HepG2 (cell line): Measurements from ENCODE around the gene TMEM219. TPM values are rescaled to one million over a fixed set of nuclear protein-coding genes. Genes with fewer than 3 reads are reported as not detected.

ENCODE experiments used
- ATAD3A ChIP-seq: sonication (generic); formaldehyde crosslinking; IDR thresholded peaks from 2 replicates; pipeline ENCODE4 v1.4.0; 2020; ENCODE audit warnings: missing genetic modification reagents
- CTCF ChIP-seq: sonication (generic); formaldehyde crosslinking; IDR thresholded peaks from 2 replicates; pipeline ENCODE4 v1.5.0; 2020; ENCODE audit warnings: mild to moderate bottlenecking, missing genetic modification reagents, moderate library complexity
- FIP1L1 ChIP-seq: fragments of 200-400 bp; formaldehyde crosslinking; IDR thresholded peaks from 2 replicates; pipeline ENCODE4 v1.6.1; 2018; ENCODE audit warnings: low read depth, mild to moderate bottlenecking, low read length, moderate library complexity, borderline replicate concordance; ENCODE audit not compliant: insufficient read depth
- GABPA ChIP-seq, 2 experiments: IDR thresholded peaks; 2 replicates each; pipeline ENCODE4 v1.6.1; 2011 to 2016; ENCODE audit warnings: low read depth in 2 of 2, low read length in 1 of 2, missing biosample characterization in 1 of 2, missing genetic modification characterization in 1 of 2
- GMEB1 ChIP-seq: sonication (generic); formaldehyde crosslinking; IDR thresholded peaks from 2 replicates; pipeline ENCODE4 v1.5.1; 2020; ENCODE audit warnings: missing genetic modification reagents, mild to moderate bottlenecking, borderline replicate concordance
- KMT2B ChIP-seq: IDR thresholded peaks from 2 replicates; pipeline ENCODE4 v1.6.1; 2016; ENCODE audit warnings: missing genetic modification reagents, missing compliant biosample characterization
- NFKBIZ ChIP-seq: IDR thresholded peaks from 2 replicates; pipeline ENCODE4 v1.6.1; 2018; ENCODE audit warnings: missing genetic modification reagents, missing compliant biosample characterization
- PPARG ChIP-seq: conservative IDR thresholded peaks from 2 replicates; pipeline ENCODE4 v1.6.1; 2016; ENCODE audit warnings: missing biosample characterization, missing genetic modification reagents
- RFXAP ChIP-seq: sonication (generic); formaldehyde crosslinking; IDR thresholded peaks from 2 replicates; pipeline ENCODE4 v1.4.0; 2020; ENCODE audit warnings: missing genetic modification reagents, borderline replicate concordance
- SMC3 ChIP-seq: IDR thresholded peaks from 2 replicates; pipeline ENCODE4 v1.6.1; 2011; ENCODE audit warnings: low read length, improper control_type of control experiment
- SOX5 ChIP-seq: IDR thresholded peaks from 2 replicates; pipeline ENCODE4 v1.6.1; 2016; ENCODE audit warnings: borderline replicate concordance
- SRY ChIP-seq: sonication (generic); formaldehyde crosslinking; IDR thresholded peaks from 2 replicates; pipeline ENCODE4 v1.8.0; 2022; ENCODE audit warnings: mild to moderate bottlenecking, missing genetic modification reagents
- ZFP36L1 ChIP-seq: sonication (generic); formaldehyde crosslinking; IDR thresholded peaks from 2 replicates; pipeline ENCODE4 v1.8.0; 2022; ENCODE audit warnings: mild to moderate bottlenecking, missing genetic modification reagents, moderate library complexity
- ZNF160 ChIP-seq: sonication (generic); formaldehyde crosslinking; IDR thresholded peaks from 2 replicates; pipeline ENCODE4 v1.8.0; 2022; ENCODE audit warnings: mild to moderate bottlenecking, inconsistent platforms, missing genetic modification reagents
- ZNF558 ChIP-seq: sonication (generic); formaldehyde crosslinking; IDR thresholded peaks from 2 replicates; pipeline ENCODE4 v1.9.0; 2022; ENCODE audit warnings: mild to moderate bottlenecking, missing genetic modification reagents, borderline replicate concordance
- ZNF577 ChIP-seq: sonication (generic); formaldehyde crosslinking; IDR thresholded peaks from 2 replicates; pipeline ENCODE4 v1.4.0; 2020; ENCODE audit warnings: mild to moderate bottlenecking, low read depth, missing genetic modification reagents, borderline replicate concordance
- polyA plus RNA-seq, 8 experiments: library from polyadenylated mRNA; depleted of rRNA in 3 of 8; stranded (reverse) in 7 of 8; unstranded in 1 of 8; fragments of >200 nt; fragmentation: Illumina TruSeq in 4 of 8; extraction: Trizol in 4 of 8; gene quantifications; 2 replicates each; pipeline versions ENCODE4 v1.2.1 to v1.2.3, GENCODE V29; 2011 to 2016; ENCODE audit warnings: low read depth in 4 of 8, missing spikeins in 1 of 8, mixed read lengths in 1 of 8; ENCODE audit not compliant: insufficient read depth in 1 of 8
- total RNA-seq, 5 experiments: library from RNA; depleted of rRNA; stranded (reverse); fragments of >200 nt; fragmentation: Illumina TruSeq; extraction: Trizol; gene quantifications; 2 replicates each; pipeline ENCODE4 v1.2.3, GENCODE V29; 2016; ENCODE audit warnings: low read depth in 1 of 5
- TF ChIP-seq, protein P1 (sequence below): sonication (generic); formaldehyde crosslinking; IDR thresholded peaks from 2 replicates; pipeline ENCODE4 v1.4.0; 2020; ENCODE audit warnings: missing genetic modification reagents
- TF ChIP-seq, protein P2 (sequence below): sonication (generic); formaldehyde crosslinking; IDR thresholded peaks from 2 replicates; pipeline ENCODE4 v1.9.0; 2022; ENCODE audit warnings: missing genetic modification reagents, mild to moderate bottlenecking, borderline replicate concordance

TMEM219 gene
- total and polyA plus RNA-seq, 2 of the 13 experiments (the other 11 are each of a cell fraction or from before 2014, with no cell fraction given) = 105 to 115 TPM

DNA sequence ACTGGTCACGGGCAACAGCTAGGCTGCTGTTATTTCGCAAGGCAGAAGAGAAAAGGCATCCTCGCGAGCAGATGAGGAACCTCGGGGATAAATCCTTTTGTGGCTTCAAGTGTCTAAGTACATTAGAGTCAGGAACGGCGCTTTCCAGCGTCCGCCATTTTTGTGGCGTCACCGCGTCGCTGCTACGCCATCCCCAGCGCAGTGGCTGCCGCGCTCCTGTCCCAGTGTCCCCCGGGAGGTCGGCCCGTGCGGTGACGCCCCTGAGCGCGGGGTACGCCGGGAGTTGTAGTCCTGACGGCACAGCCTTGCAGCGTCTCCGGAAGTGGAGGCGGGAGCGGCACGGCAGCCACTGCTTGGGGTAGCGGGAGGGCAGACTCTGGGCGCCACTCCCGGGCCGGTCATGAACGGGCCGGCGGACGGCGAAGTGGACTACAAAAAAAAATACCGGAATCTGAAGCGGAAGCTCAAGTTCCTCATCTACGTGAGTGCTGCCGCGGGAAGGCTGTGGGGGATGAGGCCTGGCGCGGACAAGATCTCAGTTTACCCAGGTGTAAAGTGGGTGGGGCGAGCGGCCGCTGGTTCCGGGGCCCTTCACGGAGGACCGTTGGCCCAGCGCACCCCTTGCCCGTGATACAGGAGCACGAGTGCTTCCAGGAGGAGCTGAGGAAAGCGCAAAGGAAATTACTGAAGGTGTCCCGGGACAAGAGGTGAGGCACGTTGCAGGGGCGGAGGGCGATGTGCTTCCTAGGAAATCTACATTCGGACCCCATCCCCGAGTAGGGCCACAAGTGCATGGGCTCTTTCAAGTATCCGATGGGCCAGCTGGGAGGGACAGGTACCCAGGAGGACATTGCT is 34.3 kb downstream of the TMEM219 start, which contains the start of gene INO80E (continued):
- TF ChIP-seq SOX5 = 0 out of 2 replicates have a peak, but pooled peaks have one; percentile 62
- TF ChIP-seq GABPA (IDR thresholded peaks at IDR 0.05; ENCODE audit: low read depth, low read length) = peak; percentile 76
- TF ChIP-seq GABPA (CRISPR knock-in tag; IDR thresholded peaks at IDR 0.05; ENCODE audit: low read depth) = peak; percentile 93
- TF ChIP-seq ZFP36L1 (CRISPR knock-in tag) = peak; percentile 53; the same call in 1 of the 2 replicates
- TF ChIP-seq KMT2B (CRISPR knock-in tag) = peak; percentile 94
- peak; percentile 8; the same call in 1 of the 2 replicates for TF ChIP-seq ZNF160 (CRISPR knock-in tag)
- TF ChIP-seq, protein P1, sequence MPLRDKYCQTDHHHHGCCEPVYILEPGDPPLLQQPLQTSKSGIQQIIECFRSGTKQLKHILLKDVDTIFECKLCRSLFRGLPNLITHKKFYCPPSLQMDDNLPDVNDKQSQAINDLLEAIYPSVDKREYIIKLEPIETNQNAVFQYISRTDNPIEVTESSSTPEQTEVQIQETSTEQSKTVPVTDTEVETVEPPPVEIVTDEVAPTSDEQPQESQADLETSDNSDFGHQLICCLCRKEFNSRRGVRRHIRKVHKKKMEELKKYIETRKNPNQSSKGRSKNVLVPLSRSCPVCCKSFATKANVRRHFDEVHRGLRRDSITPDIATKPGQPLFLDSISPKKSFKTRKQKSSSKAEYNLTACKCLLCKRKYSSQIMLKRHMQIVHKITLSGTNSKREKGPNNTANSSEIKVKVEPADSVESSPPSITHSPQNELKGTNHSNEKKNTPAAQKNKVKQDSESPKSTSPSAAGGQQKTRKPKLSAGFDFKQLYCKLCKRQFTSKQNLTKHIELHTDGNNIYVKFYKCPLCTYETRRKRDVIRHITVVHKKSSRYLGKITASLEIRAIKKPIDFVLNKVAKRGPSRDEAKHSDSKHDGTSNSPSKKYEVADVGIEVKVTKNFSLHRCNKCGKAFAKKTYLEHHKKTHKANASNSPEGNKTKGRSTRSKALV = peak; percentile 88
- no peak for TF ChIP-seq ZNF577 (CRISPR knock-in tag)
- no peak; the same call in 1 of the 2 replicates for TF ChIP-seq NFKBIZ (CRISPR knock-in tag)
- TF ChIP-seq SRY (CRISPR knock-in tag) = 0 out of 2 replicates have a peak, but pooled peaks have one; percentile 17
- TF ChIP-seq FIP1L1 = no peak
- peak; percentile 91 for TF ChIP-seq RFXAP (CRISPR knock-in tag)
- peak; percentile 45; the same call in 1 of the 2 replicates for TF ChIP-seq CTCF (CRISPR knock-in tag)
- no peak; the same call in 1 of the 2 replicates for TF ChIP-seq PPARG (CRISPR knock-in tag)
- no peak for TF ChIP-seq ATAD3A (CRISPR knock-in tag)
- TF ChIP-seq GMEB1 = peak; percentile 99
- TF ChIP-seq ZNF558 (CRISPR knock-in tag) = peak; percentile 97
- TF ChIP-seq, protein P2, sequence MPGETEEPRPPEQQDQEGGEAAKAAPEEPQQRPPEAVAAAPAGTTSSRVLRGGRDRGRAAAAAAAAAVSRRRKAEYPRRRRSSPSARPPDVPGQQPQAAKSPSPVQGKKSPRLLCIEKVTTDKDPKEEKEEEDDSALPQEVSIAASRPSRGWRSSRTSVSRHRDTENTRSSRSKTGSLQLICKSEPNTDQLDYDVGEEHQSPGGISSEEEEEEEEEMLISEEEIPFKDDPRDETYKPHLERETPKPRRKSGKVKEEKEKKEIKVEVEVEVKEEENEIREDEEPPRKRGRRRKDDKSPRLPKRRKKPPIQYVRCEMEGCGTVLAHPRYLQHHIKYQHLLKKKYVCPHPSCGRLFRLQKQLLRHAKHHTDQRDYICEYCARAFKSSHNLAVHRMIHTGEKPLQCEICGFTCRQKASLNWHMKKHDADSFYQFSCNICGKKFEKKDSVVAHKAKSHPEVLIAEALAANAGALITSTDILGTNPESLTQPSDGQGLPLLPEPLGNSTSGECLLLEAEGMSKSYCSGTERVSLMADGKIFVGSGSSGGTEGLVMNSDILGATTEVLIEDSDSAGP (CRISPR knock-in tag) = peak; percentile 98
- 0 out of 2 replicates have a peak, but pooled peaks have one; percentile 2 for TF ChIP-seq SMC3
